ENCODE results near the gene TIPARP.
"Not testable (repeated sequence)": the region's sequence is repeated elsewhere in the genome, so short reads cannot be mapped to it uniquely, and the experiment has no call there.

Gene TIPARP

GRCh38 chr3:156648086-156648485, 26.3 kb upstream of the TIPARP start:
- Histone ChIP-seq H3K27ac (ENCODE audit: low read depth, low read length) (peak overlapping the region; percentile 12; the same call in 1 of the 2 replicates), H3K4me3 (ENCODE audit: low read depth, low read length) (no peak overlapping the region), H2AFZ (ENCODE audit: low read length, unreplicated experiment) (no peak overlapping the region), H3K79me2 (ENCODE audit: control insufficient read depth, insufficient read depth, low read length, unreplicated experiment) (no peaks in the 10 kb centered on the region), H3K36me3 (ENCODE audit: insufficient read depth, low read length) (0 out of 2 replicates have a peak, but pooled peaks cover 3% of the 10 kb centered on the region), H3K27me3 (ENCODE audit: insufficient read depth, low read length) (no peaks in the 10 kb centered on the region), H3K4me1 (ENCODE audit: control insufficient read depth, insufficient read depth, low read length, unreplicated experiment) (peaks cover 11% of the 10 kb centered on the region)

- Histone ChIP-seq H3K36me3 (ENCODE audit: insufficient read depth, low read length) (0 out of 2 replicates have a peak, but pooled peaks cover 3% of the 10 kb centered on the region), H3K27ac (ENCODE audit: low read depth, low read length) (no peak overlapping the region), H3K27me3 (ENCODE audit: insufficient read depth, low read length) (no peaks in the 10 kb centered on the region), H3K79me2 (ENCODE audit: control insufficient read depth, insufficient read depth, low read length, unreplicated experiment) (no peaks in the 10 kb centered on the region), H2AFZ (ENCODE audit: low read length, unreplicated experiment) (no peak overlapping the region), H3K4me1 (ENCODE audit: control insufficient read depth, insufficient read depth, low read length, unreplicated experiment) (no peaks in the 10 kb centered on the region), H3K4me3 (ENCODE audit: low read depth, low read length) (no peak overlapping the region)
Observed at GRCh38 chr3:156649681-156650080, 24.7 kb upstream of the TIPARP start.

- H3K4me1 ChIP-seq (ENCODE audit: control insufficient read depth, insufficient read depth, low read length, unreplicated experiment); H2AFZ ChIP-seq (ENCODE audit: low read length, unreplicated experiment); H3K27ac ChIP-seq (ENCODE audit: low read depth, low read length); H3K79me2 ChIP-seq (ENCODE audit: control insufficient read depth, insufficient read depth, low read length, unreplicated experiment); H3K27me3 ChIP-seq (ENCODE audit: insufficient read depth, low read length); H3K4me3 ChIP-seq (ENCODE audit: low read depth, low read length); H3K36me3 ChIP-seq (ENCODE audit: insufficient read depth, low read length): not testable (repeated sequence)
Observed at GRCh38 chr3:156652661-156653060, 21.7 kb upstream of the TIPARP start.

- Histone ChIP-seq H3K27me3 (ENCODE audit: insufficient read depth, low read length) (no peaks in the 10 kb centered on the region), H3K4me3 (ENCODE audit: low read depth, low read length) (no peak overlapping the region), H3K4me1 (ENCODE audit: control insufficient read depth, insufficient read depth, low read length, unreplicated experiment) (no peaks in the 10 kb centered on the region), H3K27ac (ENCODE audit: low read depth, low read length) (no peak overlapping the region), H3K79me2 (ENCODE audit: control insufficient read depth, insufficient read depth, low read length, unreplicated experiment) (no peaks in the 10 kb centered on the region), H3K36me3 (ENCODE audit: insufficient read depth, low read length) (no peaks in the 10 kb centered on the region), H2AFZ (ENCODE audit: low read length, unreplicated experiment) (no peak overlapping the region)
Observed at GRCh38 chr3:156654834-156655233, 19.6 kb upstream of the TIPARP start.

GRCh38 chr3:156655819-156656550, 18.4 kb upstream of the TIPARP start:
- Histone ChIP-seq H3K27me3 (ENCODE audit: insufficient read depth, low read length) (no peaks in the 10 kb centered on the region), H3K27ac (ENCODE audit: low read depth, low read length) (no peak overlapping the region), H3K4me1 (ENCODE audit: control insufficient read depth, insufficient read depth, low read length, unreplicated experiment) (no peaks in the 10 kb centered on the region), H3K4me3 (ENCODE audit: low read depth, low read length) (no peak overlapping the region), H3K36me3 (ENCODE audit: insufficient read depth, low read length) (no peaks in the 10 kb centered on the region), H2AFZ (ENCODE audit: low read length, unreplicated experiment) (no peak overlapping the region), H3K79me2 (ENCODE audit: control insufficient read depth, insufficient read depth, low read length, unreplicated experiment) (no peaks in the 10 kb centered on the region)

GRCh38 chr3:156657440-156657839, 16.9 kb upstream of the TIPARP start:
- no peak overlapping the region for H3K4me3 ChIP-seq (ENCODE audit: low read depth, low read length)
- no peaks in the 10 kb centered on the region for H3K36me3 ChIP-seq (ENCODE audit: insufficient read depth, low read length)
- H2AFZ ChIP-seq (ENCODE audit: low read length, unreplicated experiment) = no peak overlapping the region
- H3K27me3 ChIP-seq (ENCODE audit: insufficient read depth, low read length) = no peaks in the 10 kb centered on the region
- no peak overlapping the region for H3K27ac ChIP-seq (ENCODE audit: low read depth, low read length)
- H3K79me2 ChIP-seq (ENCODE audit: control insufficient read depth, insufficient read depth, low read length, unreplicated experiment) = no peaks in the 10 kb centered on the region
- no peaks in the 10 kb centered on the region for H3K4me1 ChIP-seq (ENCODE audit: control insufficient read depth, insufficient read depth, low read length, unreplicated experiment)

- Histone ChIP-seq H3K36me3 (ENCODE audit: insufficient read depth, low read length) (no peaks in the 10 kb centered on the region), H3K27me3 (ENCODE audit: insufficient read depth, low read length) (no peaks in the 10 kb centered on the region), H3K4me3 (ENCODE audit: low read depth, low read length) (no peak overlapping the region), H3K4me1 (ENCODE audit: control insufficient read depth, insufficient read depth, low read length, unreplicated experiment) (no peaks in the 10 kb centered on the region), H3K27ac (ENCODE audit: low read depth, low read length) (no peak overlapping the region), H3K79me2 (ENCODE audit: control insufficient read depth, insufficient read depth, low read length, unreplicated experiment) (no peaks in the 10 kb centered on the region), H2AFZ (ENCODE audit: low read length, unreplicated experiment) (no peak overlapping the region)
Observed at GRCh38 chr3:156657862-156658731, 16.3 kb upstream of the TIPARP start.

GRCh38 chr3:156658732-156659090, 15.7 kb upstream of the TIPARP start:
- Histone ChIP-seq H3K36me3 (ENCODE audit: insufficient read depth, low read length) (no peaks in the 10 kb centered on the region), H2AFZ (ENCODE audit: low read length, unreplicated experiment) (no peak overlapping the region), H3K27ac (ENCODE audit: low read depth, low read length) (no peak overlapping the region)

GRCh38 chr3:156659260-156659659, 15.1 kb upstream of the TIPARP start:
- H3K4me1 ChIP-seq (ENCODE audit: control insufficient read depth, insufficient read depth, low read length, unreplicated experiment) = peaks cover 4% of the 10 kb centered on the region
- no peaks in the 10 kb centered on the region for H3K36me3 ChIP-seq (ENCODE audit: insufficient read depth, low read length)
- no peak overlapping the region for H3K4me3 ChIP-seq (ENCODE audit: low read depth, low read length)
- no peaks in the 10 kb centered on the region for H3K27me3 ChIP-seq (ENCODE audit: insufficient read depth, low read length)
- no peak overlapping the region for H3K27ac ChIP-seq (ENCODE audit: low read depth, low read length)
- no peak overlapping the region for H2AFZ ChIP-seq (ENCODE audit: low read length, unreplicated experiment)
- no peaks in the 10 kb centered on the region for H3K79me2 ChIP-seq (ENCODE audit: control insufficient read depth, insufficient read depth, low read length, unreplicated experiment)

More at GRCh38 chr3:156658732-156659090, 15.7 kb upstream of the TIPARP start:
- Histone ChIP-seq H3K4me1 (ENCODE audit: control insufficient read depth, insufficient read depth, low read length, unreplicated experiment) (no peaks in the 10 kb centered on the region), H3K27me3 (ENCODE audit: insufficient read depth, low read length) (no peaks in the 10 kb centered on the region), H3K4me3 (ENCODE audit: low read depth, low read length) (no peak overlapping the region), H3K79me2 (ENCODE audit: control insufficient read depth, insufficient read depth, low read length, unreplicated experiment) (no peaks in the 10 kb centered on the region)

- no peaks in the 10 kb centered on the region for H3K36me3 ChIP-seq (ENCODE audit: insufficient read depth, low read length)
- H3K79me2 ChIP-seq (ENCODE audit: control insufficient read depth, insufficient read depth, low read length, unreplicated experiment) = no peaks in the 10 kb centered on the region
- no peaks in the 10 kb centered on the region for H3K27me3 ChIP-seq (ENCODE audit: insufficient read depth, low read length)
- H3K4me1 ChIP-seq (ENCODE audit: control insufficient read depth, insufficient read depth, low read length, unreplicated experiment) = peaks cover 21% of the 10 kb centered on the region
- no peak overlapping the region for H3K27ac ChIP-seq (ENCODE audit: low read depth, low read length)
- peak overlapping the region; percentile 43 for H2AFZ ChIP-seq (ENCODE audit: low read length, unreplicated experiment)
- H3K4me3 ChIP-seq (ENCODE audit: low read depth, low read length) = no peak overlapping the region
Observed at GRCh38 chr3:156661155-156661554, 13.2 kb upstream of the TIPARP start.

Measured in ACC112 (cell line).